Hematopoietic multipotent progenitor cell (in vitro differentiated cells): ENCODE measurements around the gene PHF3. TPM values are rescaled to one million over a fixed set of nuclear protein-coding genes. Genes with fewer than 3 reads are reported as not detected.

Experiments used
- DNase-seq, 3 donors: peaks; one replicate each; pipeline ENCODE4 v3.0.0-alpha.2; 2011 to 2015; ENCODE audit warnings: low read depth in 2 of 3, low spot score in 2 of 3
- total RNA-seq: library from RNA; depleted of rRNA; stranded (reverse); fragments of >200 nt; gene quantifications from one replicate; pipeline ENCODE4 v1.2.3, GENCODE V29; 2012

The PHF3 gene
- 31.0 TPM for total RNA-seq

GRCh38 chr6:63635588-63636517 is at the start of gene PHF3:
TSS of gene PHF3 (plus strand) at chr6:63635802. CDS start at chr6:63646552, 10,750 bp downstream.
- peak; percentile 90 to 95 (median 95) for DNase-seq

GRCh38 chr6:63589952-63590411 is 45.6 kb upstream of the PHF3 start:
- DNase-seq = no peak

GRCh38 chr6:63592886-63593285 is 42.7 kb upstream of the PHF3 start:
- DNase-seq = no peak

GRCh38 chr6:63597141-63598048 is 38.2 kb upstream of the PHF3 start:
- DNase-seq = no peak

- DNase-seq = peak; percentile 38 to 78 (median 71)
Observed at GRCh38 chr6:63598049-63599036, 37.3 kb upstream of the PHF3 start.

- DNase-seq = no peak
Observed at GRCh38 chr6:63599243-63599642, 36.4 kb upstream of the PHF3 start.

- no peak for DNase-seq
Observed at GRCh38 chr6:63600136-63600535, 35.5 kb upstream of the PHF3 start.

GRCh38 chr6:63609231-63609630 is 26.4 kb upstream of the PHF3 start:
- DNase-seq = no peak

- DNase-seq = no peak
Observed at GRCh38 chr6:63610944-63611343, 24.7 kb upstream of the PHF3 start.

- no peak for DNase-seq
Observed at GRCh38 chr6:63611560-63611959, 24.0 kb upstream of the PHF3 start.

GRCh38 chr6:63615590-63615989 is 20.0 kb upstream of the PHF3 start:
- DNase-seq = no peak

GRCh38 chr6:63624091-63624490 is 11.5 kb upstream of the PHF3 start:
- DNase-seq = no peak

GRCh38 chr6:63630466-63630865 is 5.1 kb upstream of the PHF3 start:
- DNase-seq = no peak

- DNase-seq = no peak
Observed at GRCh38 chr6:63634630-63635029, 972 bp upstream of the PHF3 start.

- DNase-seq = no peak
Observed at GRCh38 chr6:63635215-63635587, 401 bp upstream of the PHF3 start.

GRCh38 chr6:63636518-63637021 is 968 bp downstream of the PHF3 start:
- DNase-seq = peak; percentile 13 to 47 (median 36)

GRCh38 chr6:63637865-63638445 is 2.4 kb downstream of the PHF3 start:
- DNase-seq = no peak

GRCh38 chr6:63640062-63640461 is 4.5 kb downstream of the PHF3 start:
- DNase-seq = no peak

GRCh38 chr6:63643862-63644261 is 8.3 kb downstream of the PHF3 start:
- peak in 2 of 3 donors; percentile 68 to 76 for DNase-seq
